ENCODE data around the gene CDKAL1. TPM values are rescaled to one million over a fixed set of nuclear protein-coding genes. Genes with fewer than 3 reads are reported as not detected.
A peak's percentile ranks its signal among the peaks of the same experiment; 100 is the strongest.

The CDKAL1 gene
- total and polyA plus RNA-seq, 8 donors: 13.6 to 20.7 (median 17.5) TPM

DNA sequence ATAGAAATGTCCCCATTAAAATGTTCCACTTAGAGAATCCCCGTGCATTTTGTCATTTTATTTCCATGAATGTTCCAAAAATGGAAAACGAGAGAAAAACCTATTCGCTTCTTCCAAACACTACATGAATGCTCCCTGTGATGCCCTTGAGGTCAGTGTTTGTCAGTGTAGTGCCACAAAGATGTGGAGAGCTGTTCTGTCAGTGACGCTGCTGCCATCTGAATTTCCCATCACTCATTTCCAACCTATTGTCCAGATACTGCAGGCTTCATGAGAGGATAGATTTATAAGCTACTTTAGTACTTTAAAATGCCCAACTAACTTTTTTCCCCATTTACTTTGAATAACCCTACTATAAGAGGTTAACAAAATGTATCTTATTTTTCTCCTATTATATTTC is 335.8 kb downstream of the CDKAL1 start:
- intact Hi-C loops (cut with DNase I): no loop called here
- H3K9me3 ChIP-seq: no peaks in the 10 kb centered on the region
- DNase-seq: no peak
- H3K27ac ChIP-seq: no peak overlapping the region
- H3K4me1 ChIP-seq: no peaks in the 10 kb centered on the region
- TF ChIP-seq, protein P1, sequence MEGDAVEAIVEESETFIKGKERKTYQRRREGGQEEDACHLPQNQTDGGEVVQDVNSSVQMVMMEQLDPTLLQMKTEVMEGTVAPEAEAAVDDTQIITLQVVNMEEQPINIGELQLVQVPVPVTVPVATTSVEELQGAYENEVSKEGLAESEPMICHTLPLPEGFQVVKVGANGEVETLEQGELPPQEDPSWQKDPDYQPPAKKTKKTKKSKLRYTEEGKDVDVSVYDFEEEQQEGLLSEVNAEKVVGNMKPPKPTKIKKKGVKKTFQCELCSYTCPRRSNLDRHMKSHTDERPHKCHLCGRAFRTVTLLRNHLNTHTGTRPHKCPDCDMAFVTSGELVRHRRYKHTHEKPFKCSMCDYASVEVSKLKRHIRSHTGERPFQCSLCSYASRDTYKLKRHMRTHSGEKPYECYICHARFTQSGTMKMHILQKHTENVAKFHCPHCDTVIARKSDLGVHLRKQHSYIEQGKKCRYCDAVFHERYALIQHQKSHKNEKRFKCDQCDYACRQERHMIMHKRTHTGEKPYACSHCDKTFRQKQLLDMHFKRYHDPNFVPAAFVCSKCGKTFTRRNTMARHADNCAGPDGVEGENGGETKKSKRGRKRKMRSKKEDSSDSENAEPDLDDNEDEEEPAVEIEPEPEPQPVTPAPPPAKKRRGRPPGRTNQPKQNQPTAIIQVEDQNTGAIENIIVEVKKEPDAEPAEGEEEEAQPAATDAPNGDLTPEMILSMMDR (IDR thresholded peaks at IDR 0.05): no peak
- H3K27me3 ChIP-seq: no peaks in the 10 kb centered on the region
- no peak for ATAC-seq
- H3K36me3 ChIP-seq: no peaks in the 10 kb centered on the region
- no peak overlapping the region for H3K4me3 ChIP-seq

DNA sequence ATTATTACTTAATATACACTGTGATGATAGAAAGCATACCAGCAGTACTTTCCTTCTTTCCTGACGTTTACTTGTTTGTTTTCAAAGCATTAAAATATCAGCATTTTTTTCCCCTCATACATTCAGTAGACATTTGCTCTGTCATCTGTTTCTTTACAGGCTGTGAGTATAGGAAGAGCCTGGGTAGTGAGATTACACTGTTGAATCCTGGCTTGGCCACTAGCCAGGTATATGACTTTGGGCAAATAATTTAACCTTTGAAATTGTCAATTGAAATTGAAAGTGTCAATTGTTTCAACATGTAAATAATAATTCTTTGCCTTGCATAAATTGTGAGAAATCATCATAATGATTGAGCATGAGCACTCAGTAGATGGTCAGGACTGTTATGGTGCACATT is 336.2 kb downstream of the CDKAL1 start:
- ATAC-seq: no peak
- Histone ChIP-seq H3K36me3 (no peaks in the 10 kb centered on the region), H3K27me3 (no peaks in the 10 kb centered on the region), H3K4me1 (no peaks in the 10 kb centered on the region), H3K9me3 (no peaks in the 10 kb centered on the region), H3K4me3 (no peak overlapping the region), H3K27ac (no peak overlapping the region)
- intact Hi-C loops (cut with DNase I): no loop called here
- no peak for DNase-seq
- TF ChIP-seq, protein P1 (IDR thresholded peaks at IDR 0.05): no peak

DNA sequence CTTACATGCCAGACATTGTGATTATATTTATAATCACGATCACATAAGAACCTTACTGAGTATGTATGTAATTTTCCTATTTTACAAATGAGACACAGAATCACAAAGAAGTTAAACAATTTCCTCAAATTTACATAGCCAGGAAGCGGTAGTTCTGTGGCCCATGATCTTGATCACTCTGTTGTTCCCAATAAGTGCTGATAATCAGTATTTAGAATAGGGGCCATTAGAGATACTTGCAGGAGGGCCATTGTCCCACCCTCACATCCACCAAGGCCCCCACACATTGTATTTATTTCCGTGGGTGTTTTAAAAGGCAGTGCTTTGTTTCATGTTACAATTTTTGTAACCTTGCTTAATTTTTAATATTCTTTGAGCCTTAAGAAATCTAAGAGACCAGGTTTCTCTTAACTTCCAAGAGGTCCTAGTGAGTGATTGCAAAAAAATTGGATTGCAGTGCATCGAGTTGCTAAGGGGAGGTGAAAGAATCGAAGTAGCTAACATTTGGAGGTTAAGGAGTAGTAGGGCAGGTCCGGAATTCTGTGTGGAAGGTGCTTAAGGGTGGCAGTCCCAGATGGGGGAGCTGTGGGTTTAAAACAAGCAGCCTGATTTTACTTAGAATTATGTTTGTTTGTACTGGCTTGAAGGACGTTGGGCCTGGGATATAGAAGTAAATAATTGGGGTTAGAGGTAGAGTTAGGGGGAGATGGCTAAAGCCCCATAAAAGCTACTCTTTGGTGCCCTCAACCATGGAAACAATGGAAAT is 339.4 kb downstream of the CDKAL1 start:
- intact Hi-C loops (cut with DNase I): no loop called here
- Histone ChIP-seq H3K4me3 (no peak overlapping the region), H3K27ac (no peak overlapping the region), H3K27me3 (no peaks in the 10 kb centered on the region), H3K36me3 (no peaks in the 10 kb centered on the region), H3K4me1 (peaks cover 6 to 9% of the 10 kb centered on the region in 2 donors), H3K9me3 (no peaks in the 10 kb centered on the region)
- no peak for DNase-seq
- TF ChIP-seq, protein P1 (IDR thresholded peaks at IDR 0.05): no peak
- ATAC-seq: no peak

DNA sequence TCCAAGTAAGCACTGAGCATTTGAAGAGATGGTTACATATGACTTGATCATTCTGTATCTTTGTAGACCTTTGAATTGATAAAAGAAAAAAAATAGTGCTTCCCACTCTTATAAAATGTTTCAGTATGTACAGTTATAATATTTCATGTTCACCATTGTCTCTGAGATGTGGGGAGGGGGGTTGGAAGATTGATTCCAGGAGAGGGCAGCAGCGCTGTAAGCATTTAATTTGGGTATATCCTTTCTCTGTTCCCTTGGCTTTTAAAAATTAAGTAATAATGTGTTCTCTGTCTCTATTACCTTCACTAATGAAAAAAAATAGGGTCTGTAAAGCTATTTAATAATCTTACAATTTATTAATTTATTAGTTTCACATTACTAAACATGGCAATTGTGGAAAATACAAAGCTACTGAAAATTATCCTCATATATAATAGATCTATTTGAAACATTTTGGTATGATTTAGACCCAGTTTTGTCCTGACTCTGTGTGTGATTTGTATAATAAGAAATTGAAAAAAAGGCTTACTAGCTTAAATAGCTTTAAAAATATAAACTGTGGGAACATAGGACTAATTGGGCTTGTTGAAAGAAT is 341.2 kb downstream of the CDKAL1 start:
- peak overlapping the region in 1 of 2 donors; percentile 9 for H3K27ac ChIP-seq
- no peaks in the 10 kb centered on the region for H3K9me3 ChIP-seq
- peaks cover 6 to 9% of the 10 kb centered on the region in 2 donors for H3K4me1 ChIP-seq
- intact Hi-C loops (cut with DNase I): no loop called here
- no peaks in the 10 kb centered on the region for H3K27me3 ChIP-seq
- ATAC-seq (peak; percentile 30), DNase-seq (peak in 1 of 4 donors; percentile 61)
- H3K4me3 ChIP-seq: no peak overlapping the region
- no peaks in the 10 kb centered on the region for H3K36me3 ChIP-seq
- TF ChIP-seq, protein P1 (IDR thresholded peaks at IDR 0.05): no peak

DNA sequence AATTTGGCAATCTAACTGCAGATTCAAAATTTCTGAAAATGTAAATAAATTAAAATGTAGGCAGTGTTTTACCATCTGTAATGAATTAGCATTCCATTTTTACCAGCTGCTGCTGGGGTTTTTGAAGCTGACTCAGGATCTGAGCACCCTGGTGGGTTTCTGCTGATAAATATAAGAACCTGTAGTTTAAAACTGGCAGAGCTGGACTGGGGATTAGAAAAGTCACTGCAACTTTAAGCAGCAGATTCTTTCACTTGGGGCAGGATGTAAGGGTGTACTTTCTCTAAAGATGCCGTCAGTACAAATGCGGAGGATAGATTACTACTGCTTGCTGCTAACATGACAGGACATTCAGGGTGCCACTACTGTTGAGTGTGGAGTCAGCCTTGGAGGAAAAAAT is 341.8 kb downstream of the CDKAL1 start:
- Histone ChIP-seq H3K4me3 (no peak overlapping the region), H3K36me3 (no peaks in the 10 kb centered on the region), H3K9me3 (no peaks in the 10 kb centered on the region), H3K27me3 (no peaks in the 10 kb centered on the region), H3K4me1 (peaks cover 6 to 9% of the 10 kb centered on the region in 2 donors), H3K27ac (peak overlapping the region in 1 of 2 donors; percentile 9)
- no peak for ATAC-seq
- DNase-seq: no peak
- intact Hi-C loops (cut with DNase I): no loop called here
- TF ChIP-seq, protein P1 (IDR thresholded peaks at IDR 0.05): no peak
